Measurements from ENCODE around the gene SOS2. TPM values are rescaled to one million over a fixed set of nuclear protein-coding genes. Genes with fewer than 3 reads are reported as not detected.

The SOS2 gene
- total and polyA plus RNA-seq, 2 of the 8 experiments (the other 6 are each of a cell fraction or from before 2014, with no cell fraction given): 2.8 to 12.7 TPM

DNA sequence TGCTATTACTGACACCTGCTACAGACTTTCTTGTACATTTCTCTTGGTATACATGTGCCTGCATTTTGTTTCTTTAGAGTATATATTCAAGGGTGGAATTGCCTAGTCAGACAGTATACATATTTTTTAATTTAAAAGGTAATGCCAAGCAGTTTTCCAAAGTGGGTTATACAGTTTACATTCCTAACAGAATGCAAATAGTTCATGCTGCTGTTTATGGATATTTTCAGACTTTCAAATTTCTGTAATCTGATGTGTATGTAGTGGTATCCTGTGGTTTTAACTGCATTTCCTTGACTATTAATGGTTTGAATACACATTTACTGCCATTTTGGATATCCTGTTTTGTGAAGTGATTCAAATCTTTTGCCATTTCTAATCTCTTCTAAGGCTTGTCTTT is 59.5 kb downstream of the SOS2 start:
- H3K4ac ChIP-seq (replicated peaks; ENCODE audit: insufficient read length, low read depth, low read length): no peak overlapping the region
- H3K14ac ChIP-seq (ENCODE audit: insufficient read length): no peak overlapping the region
- TF ChIP-seq CREB1 (IDR thresholded peaks at IDR 0.05) (no peak), MAFK (IDR thresholded peaks at IDR 0.05; ENCODE audit: low read depth, low read length) (no peak), SUZ12 (IDR thresholded peaks at IDR 0.05; ENCODE audit: low read length) (no peak), HDAC2 (IDR thresholded peaks at IDR 0.05; ENCODE audit: borderline replicate concordance in 1 of 2, low read depth in 2 of 2, low read length in 2 of 2) (no peak), HDAC6 (IDR thresholded peaks at IDR 0.05; ENCODE audit: low read depth, low read length) (no peak), TAF7 (optimal IDR thresholded peaks at IDR 0.05; ENCODE audit: borderline replicate concordance, low read depth, low read length) (no peak), SIRT6 (IDR thresholded peaks at IDR 0.05; ENCODE audit: low read length) (no peak), GABPA (IDR thresholded peaks at IDR 0.05; ENCODE audit: borderline replicate concordance, insufficient read depth, low read length) (no peak), ASH2L (IDR thresholded peaks at IDR 0.05; ENCODE audit: low read length) (no peak)
- no peak overlapping the region for H3K23ac ChIP-seq (ENCODE audit: insufficient read length)
- H2BK5ac ChIP-seq (ENCODE audit: low read depth, low read length): no peak overlapping the region
- no peak overlapping the region for H3K56ac ChIP-seq (replicated peaks; ENCODE audit: insufficient read length, low read depth, low read length)
- no peak overlapping the region for H4K5ac ChIP-seq (ENCODE audit: insufficient read length, low read depth, low read length)
- no peaks in the 10 kb centered on the region for H3K4me1 ChIP-seq (replicated peaks in 1 of 4; ENCODE audit: control insufficient read depth in 3 of 4, insufficient read depth in 4 of 4, low read length in 3 of 4)
- no peak overlapping the region for H2BK15ac ChIP-seq (ENCODE audit: low read length)
- no peaks in the 10 kb centered on the region for H3K79me2 ChIP-seq (ENCODE audit: control insufficient read depth in 1 of 2, insufficient read depth in 2 of 2, low read length in 2 of 2)
- CTCF ChIA-PET (ENCODE audit: partially characterized antibody): no interaction called here
- H2BK120ac ChIP-seq (replicated peaks; ENCODE audit: low read depth, low read length): no peak overlapping the region
- H3K79me1 ChIP-seq (ENCODE audit: low read depth, low read length): no peaks in the 10 kb centered on the region
- H3K4me3 ChIP-seq (ENCODE audit: extremely low read depth in 1 of 4, insufficient read depth in 2 of 4, low read depth in 3 of 4, low read length in 4 of 4): no peak overlapping the region
- H3K9ac ChIP-seq (replicated peaks in 1 of 4; ENCODE audit: extremely low read depth in 1 of 4, low read depth in 3 of 4, low read length in 3 of 4): no peak overlapping the region
- H4K91ac ChIP-seq (replicated peaks; ENCODE audit: insufficient read length, low read length): no peak overlapping the region
- no peak overlapping the region for H3K18ac ChIP-seq (ENCODE audit: extremely low read depth, low read length)
- H3K9me3 ChIP-seq (ENCODE audit: insufficient read depth in 2 of 2, low read depth in 1 of 2, low read length in 1 of 2): no peaks in the 10 kb centered on the region
- DNase-seq (ENCODE audit: low read depth in 1 of 2, low spot score in 2 of 2): no peak
- no peaks in the 10 kb centered on the region for H3K27me3 ChIP-seq (replicated peaks in 1 of 4; ENCODE audit: control insufficient read depth in 3 of 4, extremely low read depth in 1 of 4, insufficient read depth in 3 of 4, low read length in 3 of 4)
- no peak overlapping the region for H3K27ac ChIP-seq (ENCODE audit: low read depth, low read length)
- no peaks in the 10 kb centered on the region for H4K20me1 ChIP-seq (replicated peaks in 1 of 2; ENCODE audit: control insufficient read depth in 1 of 2, insufficient read depth in 2 of 2, low read length in 2 of 2)
- no peak overlapping the region for H2AFZ ChIP-seq (ENCODE audit: low read length)
- H3K23me2 ChIP-seq (ENCODE audit: low read depth, low read length): no peaks in the 10 kb centered on the region
- no peak overlapping the region for H2AK5ac ChIP-seq (ENCODE audit: low read depth, low read length)
- no peaks in the 10 kb centered on the region for H3K36me3 ChIP-seq (ENCODE audit: control insufficient read depth in 2 of 4, insufficient read depth in 4 of 4, low read length in 3 of 4)
- H2BK12ac ChIP-seq (ENCODE audit: low read depth, low read length): no peak overlapping the region
- no peak overlapping the region for H4K8ac ChIP-seq (ENCODE audit: extremely low read depth, insufficient read depth, low read length)
- FAIRE-seq: no peak
- H3K4me2 ChIP-seq (ENCODE audit: insufficient read depth in 1 of 2, low read depth in 2 of 2, low read length in 2 of 2): no peak overlapping the region
- POLR2A ChIA-PET (ENCODE audit: partially characterized antibody): no interaction called here
- no peak overlapping the region for H2BK20ac ChIP-seq (ENCODE audit: low read length)

All from H1 (cell line).